T-helper 1 cell (primary cell): ENCODE results near the gene PDHX.
"Not testable (repeated sequence)": the region's sequence is repeated elsewhere in the genome, so short reads cannot be mapped to it uniquely, and the experiment has no call there.

Experiments
- DNase-seq, 5 donors: peaks; one replicate each; pipeline ENCODE4 v3.0.0-alpha.2; 2012 to 2020
- total RNA-seq, 4 donors: gene quantifications; one replicate each; lab custom pipeline; 2026; lab: John Stamatoyannopoulos, UW

The PDHX gene
- total RNA-seq, result 18.5 to 25.6 (median 23.9) reads per million in 4 donors

DNA sequence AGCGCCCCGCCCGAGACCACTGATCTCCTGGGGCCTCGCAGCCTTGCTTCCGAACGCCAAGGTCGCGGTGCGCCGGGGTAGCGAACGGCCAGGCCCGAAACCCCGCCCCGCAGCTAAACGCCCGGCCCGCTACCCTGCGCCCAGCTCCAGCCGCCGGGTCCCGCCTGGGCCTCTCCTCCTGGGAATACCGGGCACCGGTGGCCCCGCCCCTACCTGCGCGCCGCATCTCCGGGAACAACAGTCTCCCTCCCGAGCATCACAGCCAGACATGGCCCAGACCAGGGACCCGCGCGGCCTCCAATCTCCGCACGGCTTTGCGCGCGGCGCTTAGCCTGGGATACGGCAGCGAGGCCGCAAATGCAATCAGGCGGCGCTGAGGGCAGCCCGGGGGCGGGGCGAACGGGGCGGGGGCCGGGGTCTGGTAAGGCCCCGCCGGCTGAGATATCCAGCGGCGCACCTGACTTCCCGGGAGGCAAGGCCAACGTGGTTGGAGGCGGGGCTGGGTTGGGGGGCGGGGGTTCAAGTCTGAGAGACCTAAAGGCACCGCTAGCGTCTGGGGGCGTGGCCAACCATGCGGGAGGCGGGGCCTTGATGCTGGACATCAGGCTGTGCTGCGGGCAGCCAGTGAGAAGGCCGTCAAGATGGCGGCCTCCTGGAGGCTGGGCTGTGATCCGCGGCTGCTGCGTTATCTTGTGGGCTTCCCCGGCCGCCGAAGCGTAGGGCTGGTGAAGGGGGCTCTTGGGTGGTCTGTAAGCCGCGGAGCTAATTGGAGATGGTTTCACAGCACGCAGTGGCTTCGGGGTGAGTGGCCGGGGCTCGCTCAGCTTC, at the start of gene PDHX, which contains the start of gene APIP:
TSS of gene PDHX (plus strand) at position 604 of the 828 bp plus-strand sequence. CDS start at position 642, 38 bp downstream.
TSS of gene APIP (minus strand) at position 365 of the 828 bp plus-strand sequence. CDS start at position 270, 95 bp downstream.
- peak; percentile 87 to 98 (median 97) for DNase-seq

DNA sequence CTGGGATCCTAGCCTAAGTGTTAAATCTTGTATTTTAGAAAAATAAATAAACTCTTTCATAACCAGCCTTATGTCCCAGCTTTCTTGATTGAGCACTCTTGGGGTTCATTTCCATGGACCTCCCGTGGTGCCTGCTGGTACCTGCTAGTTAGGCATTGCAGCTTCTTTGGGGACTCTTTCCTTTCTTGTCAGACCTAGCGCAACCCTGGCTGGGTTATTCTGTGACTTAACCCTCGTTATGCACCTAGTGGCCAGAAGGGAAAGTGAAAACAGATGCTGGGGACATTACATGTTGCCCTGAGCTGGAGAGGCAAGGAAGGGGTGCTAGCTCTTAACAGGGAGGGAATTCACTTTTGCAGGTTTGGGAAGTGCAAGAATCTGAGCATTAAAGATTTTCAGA, 47.0 kb upstream of the PDHX start:
- DNase-seq, result no peak

DNA sequence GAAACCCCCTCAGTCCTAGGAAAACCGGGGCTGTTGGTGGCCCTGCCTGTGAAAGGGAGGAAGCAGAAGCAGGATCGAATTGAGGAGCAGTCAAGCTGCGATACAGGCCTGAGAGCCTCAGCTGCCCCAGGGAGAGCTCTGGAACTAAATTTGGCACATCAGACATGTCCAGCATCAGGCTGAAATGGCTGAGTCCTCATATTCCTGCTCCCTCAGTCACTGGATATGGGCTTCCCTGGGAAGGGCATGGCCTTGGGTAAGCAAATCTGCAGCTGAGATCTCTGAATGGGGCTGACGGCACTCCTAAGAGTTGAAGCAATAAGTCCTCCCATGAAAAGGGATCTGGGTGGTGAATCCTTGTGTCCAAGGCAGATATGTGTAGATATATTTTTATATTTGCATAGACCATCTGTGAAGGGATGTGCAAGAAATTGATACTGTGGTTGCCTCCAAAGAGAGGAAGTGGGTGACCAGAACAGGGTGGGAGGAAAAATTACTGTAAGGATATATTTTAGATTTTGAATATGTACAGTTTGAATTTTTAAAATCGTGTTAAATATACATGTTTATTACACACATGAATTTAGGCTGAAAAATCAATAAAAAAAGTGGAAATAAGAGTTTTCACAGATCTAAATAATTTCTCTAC, 45.7 kb upstream of the PDHX start:
- DNase-seq, result no peak

DNA sequence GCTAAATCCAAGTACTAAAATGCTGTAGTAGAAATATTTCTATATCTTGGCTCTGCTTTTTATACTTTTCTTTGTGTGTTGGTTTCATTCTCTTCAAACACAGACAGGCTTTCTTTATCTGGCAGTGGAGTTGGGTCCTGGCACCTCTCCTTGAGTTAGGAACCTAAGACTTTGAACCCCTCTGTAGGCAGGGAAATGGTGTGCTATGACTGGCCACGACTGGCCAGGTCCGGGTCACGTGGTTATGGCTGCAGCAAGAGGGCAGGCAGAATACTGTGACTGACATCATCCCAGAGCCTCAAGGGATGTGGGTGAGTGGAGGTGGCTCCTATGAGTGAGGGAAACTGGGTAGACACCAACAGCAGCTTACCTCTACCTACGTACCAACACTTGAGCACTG, 42.2 kb upstream of the PDHX start:
- DNase-seq, result no peak

DNA sequence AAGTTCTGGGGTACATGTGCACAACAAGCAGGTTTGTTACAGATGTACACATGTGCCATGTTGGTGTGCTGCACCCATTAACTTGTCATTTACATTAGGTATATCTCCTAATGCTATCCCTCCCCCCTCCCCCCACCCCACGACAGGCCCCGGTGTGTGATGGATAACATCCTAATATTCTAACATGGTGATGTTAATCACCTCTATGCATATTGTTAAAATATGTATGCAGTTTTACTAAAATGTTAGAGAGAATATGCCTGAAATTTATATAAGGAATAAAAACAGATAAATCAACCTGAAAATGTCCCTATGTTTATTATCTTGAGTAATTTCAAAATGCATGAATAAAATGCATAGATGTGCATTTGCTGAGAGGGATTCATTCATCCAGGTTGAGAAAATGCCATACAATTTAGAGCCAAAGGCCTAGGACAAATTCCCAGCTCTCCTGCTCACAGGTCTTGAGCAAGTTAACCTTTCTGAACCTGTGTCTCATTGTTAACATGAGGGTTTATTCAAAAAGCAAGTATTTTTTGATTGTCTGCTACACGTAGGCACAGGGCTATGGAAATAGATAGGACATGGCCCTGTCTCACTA, 38.9 kb upstream of the PDHX start:
- DNase-seq, result no peak

DNA sequence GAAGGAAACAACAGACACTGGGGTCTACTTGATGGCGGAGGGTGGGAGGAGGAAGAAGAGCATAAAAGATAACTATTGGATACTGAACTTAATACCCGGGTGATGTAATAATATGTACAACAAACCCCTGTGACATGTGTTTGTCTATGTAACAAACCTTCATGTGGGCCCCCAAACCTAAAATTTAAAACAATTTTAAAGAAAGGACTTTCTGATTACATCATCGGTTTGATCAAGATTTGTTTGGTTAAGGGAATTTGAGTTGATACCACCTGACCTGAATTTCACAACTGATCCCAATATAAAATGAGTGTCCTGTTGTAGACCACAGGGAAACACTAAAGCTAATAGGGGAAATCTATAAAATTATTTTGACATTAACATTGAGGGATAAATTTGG, 34.5 kb upstream of the PDHX start:
- DNase-seq, result no peak

DNA sequence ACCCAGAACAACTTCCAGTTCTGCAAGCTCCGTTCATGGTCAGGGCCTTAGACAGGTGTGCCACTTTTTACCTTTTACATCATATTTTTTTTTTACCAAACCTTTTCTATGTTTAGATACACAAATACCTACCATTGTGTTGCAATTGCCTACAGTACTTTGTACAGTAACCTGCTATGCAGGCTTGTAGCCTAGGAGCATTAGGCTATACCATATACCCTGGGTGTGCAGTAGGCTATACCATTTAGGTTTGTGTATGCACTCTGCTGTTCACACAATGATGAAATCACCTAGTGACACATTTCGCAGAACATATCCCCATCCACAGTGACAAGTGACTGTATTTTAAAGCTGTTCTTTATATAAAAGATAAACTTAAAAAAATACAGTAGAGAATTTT, 29.8 kb upstream of the PDHX start:
- DNase-seq, result no peak

DNA sequence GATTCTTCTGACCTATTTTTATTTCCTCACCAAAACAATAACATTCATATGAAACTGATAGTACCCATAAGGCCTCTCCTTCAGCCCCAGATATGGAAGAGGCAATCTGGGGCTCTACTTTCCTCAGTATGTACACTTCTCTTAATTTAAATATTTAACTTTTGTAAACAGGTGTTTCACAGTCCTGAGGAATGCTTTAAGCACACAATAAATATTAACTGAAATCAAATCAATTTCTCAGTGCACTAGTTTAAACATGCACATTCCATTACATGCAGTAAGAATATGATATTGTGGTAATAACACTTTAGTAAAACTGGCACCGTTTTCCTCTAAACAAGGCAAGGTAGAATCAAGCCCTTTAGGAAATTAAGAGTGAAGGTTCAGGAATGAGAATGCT, 29.2 kb upstream of the PDHX start:
- DNase-seq, result no peak

DNA sequence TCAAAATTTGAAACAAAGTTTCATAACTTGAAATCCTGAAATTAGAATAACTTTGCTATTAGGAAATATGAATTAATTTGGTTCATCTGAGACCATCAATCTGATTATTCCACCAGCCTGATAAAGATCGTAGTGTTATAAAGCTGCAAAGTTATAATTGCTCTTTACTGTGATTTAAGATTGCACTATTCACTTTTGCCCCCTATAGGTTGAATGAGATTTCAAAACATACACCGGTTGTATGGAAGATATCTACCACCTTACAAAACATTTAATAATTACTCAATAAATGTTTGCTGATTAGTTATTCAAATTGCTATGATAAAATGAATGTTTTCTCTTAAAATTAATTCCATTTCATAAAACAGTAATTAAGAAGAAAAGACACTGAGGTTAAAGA, 26.3 kb upstream of the PDHX start:
- DNase-seq, result no peak

DNA sequence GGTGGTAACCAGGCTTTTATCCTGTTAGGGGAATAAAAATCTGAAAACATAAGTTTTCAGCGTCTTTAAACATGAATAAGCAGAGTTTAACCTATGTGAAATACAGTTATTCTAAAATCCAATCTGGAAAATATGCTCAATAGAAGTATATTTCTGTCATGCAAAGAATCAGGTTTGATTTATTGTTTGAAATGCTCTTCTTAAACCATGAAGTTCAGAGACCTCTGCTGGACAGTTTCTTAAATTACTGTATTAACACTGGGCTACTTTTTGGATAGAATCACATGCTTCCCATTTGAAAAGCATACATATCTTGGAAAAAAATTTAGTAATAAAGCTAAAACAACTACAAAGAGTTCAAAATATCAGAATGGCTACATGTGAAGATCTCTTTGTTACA, 25.6 kb upstream of the PDHX start:
- DNase-seq, result peak in 1 of 5 donors; percentile 4

DNA sequence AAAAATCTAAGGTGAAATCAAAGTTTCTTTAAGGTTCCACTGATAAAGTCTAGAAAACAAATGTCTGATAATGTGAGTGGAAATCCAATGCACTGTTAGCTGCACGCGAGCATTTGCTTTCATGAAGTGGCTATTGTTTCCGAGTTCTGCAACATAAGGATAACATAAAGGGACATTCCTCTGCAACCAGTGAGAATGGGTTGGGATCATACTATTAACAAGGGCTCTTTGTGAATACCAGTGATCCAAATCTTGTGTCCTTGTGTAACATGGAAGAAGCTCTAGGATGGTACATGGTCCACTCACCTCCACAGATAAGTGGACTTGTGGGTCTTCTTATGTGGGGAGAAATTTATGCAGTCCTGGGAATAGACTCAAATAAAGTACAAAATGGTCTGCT, 24.8 kb upstream of the PDHX start:
- no peak for DNase-seq

DNA sequence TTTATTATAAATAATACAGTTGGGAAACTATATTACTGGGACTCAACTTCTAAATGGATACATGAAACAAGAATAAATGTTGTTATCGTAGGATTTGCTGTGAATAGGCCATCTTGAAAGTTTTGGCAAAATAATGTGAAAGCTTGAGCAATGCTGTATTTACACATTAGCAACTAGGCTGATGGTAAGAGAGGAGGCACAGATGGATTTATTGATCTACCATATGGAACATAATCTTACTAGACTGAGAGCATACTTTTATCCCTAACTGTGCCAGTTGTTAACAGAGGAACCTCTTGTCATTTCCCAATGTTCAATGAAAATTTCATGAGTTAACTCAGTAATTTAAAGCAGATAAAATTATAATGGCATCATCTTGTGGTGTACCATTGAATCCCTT, 23.0 kb upstream of the PDHX start:
- no peak for DNase-seq

DNA sequence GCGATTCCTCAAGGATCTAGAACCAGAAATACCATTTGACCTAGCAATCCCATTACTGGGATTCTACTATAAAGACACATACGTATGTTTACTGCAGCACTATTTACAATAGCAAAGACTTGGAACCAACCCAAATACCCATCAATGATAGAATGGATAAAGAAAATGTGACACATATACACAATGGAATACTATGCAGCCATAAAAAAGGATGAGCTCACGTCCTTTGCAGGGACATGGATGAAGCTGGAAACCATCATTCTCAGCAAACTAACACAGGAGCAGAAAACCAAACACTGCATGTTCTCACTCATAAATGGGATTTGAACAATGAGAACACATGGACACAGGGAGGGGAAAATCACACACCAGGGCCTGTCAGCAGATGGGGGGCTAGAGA, 20.2 kb upstream of the PDHX start:
- not testable (repeated sequence) for DNase-seq

DNA sequence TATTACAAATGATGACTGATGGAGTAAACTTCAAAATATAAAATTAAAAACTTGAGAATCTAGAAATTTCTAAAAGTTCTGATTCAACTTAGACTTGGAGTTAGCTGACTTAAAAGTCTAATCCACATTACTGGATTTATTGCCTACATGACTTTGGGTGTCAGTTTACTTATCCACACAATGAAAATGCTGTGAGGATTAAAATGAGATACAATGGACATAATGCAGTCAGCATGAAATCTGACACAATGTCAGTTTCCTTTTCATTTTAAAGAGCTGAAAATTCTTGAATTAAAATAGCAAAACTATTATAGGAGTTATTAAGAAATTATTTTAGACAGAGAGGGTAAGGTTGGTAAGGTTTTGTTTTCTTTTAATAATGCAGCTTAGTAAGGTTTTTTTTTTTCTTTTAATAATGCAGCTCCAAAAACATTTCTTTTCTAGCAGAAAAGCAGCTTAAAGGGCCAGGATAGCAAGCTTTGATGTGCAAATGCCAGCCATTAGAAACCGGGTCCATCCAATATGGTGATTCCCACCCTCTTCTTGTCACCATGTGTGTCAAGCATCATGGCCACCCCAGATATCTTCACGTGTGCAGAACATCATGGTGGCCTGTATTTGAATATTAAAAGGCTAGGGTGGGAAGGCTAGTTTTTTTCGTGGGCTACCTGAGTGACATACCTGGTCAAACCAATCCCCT, 19.1 kb upstream of the PDHX start:
- DNase-seq, result no peak

DNA sequence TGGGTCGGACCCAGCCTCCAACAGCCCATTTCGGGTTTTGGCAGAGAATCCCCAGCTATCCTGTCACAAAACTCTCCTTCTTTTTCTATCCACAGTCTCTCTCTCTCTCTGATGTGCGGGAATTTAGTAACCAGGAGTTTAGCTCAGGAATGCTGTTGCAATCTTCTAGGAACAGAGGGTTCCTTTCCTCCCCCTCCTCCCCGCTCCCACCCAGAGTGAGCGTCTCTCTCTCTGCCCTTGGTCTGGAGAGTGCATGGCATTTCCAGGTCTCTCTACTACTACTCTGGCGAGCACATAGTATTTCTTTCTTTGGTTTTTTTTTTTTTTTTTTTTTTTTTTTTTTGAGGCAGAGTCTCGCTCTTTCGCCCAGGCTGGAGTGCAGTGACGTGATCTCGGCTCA, 17.9 kb upstream of the PDHX start:
- no peak for DNase-seq

DNA sequence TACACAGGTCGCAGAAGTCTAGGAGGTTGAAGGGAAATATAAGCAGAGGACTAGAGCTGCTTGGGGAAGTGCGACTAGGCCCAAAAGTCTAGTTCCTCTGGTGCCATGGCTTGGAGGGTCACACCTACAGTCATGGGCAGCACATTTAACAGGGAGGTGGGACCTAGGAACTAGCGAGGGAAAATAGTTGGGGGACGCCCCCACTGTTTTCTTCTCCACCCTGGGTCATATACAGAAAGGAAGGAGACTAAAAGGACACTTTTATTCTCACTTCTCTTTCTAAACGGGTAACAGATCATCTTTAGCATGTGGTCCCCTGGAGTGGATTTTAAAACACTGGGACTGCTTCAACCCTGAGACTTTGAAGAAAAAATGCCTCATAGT, 16.8 kb upstream of the PDHX start:
- DNase-seq, result no peak

DNA sequence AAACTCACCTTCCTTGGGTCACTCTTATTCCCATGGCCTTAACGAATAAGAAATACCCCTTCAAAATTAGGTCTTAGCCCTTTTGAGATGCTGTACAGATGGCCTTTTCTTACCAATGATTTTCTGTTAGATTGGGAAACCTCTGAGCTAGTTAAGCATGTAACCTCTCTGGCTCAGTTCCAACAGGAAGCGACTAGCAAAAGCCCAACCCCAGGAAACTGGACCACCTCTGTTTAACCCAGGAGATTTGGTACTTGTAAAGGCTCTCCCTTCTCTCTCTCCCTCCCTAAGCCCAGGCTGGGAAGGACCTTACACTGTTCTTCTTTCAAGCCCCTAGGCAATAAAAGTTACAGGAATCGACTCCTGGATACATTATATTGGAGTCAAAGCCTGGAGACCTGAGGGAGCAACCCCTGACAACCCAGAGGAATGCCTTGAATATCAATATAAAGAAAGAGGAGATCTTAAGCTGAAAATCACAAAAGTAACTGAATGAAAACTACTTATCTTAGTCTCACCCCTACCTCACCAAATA, 11.9 kb upstream of the PDHX start:
- no peak for DNase-seq

DNA sequence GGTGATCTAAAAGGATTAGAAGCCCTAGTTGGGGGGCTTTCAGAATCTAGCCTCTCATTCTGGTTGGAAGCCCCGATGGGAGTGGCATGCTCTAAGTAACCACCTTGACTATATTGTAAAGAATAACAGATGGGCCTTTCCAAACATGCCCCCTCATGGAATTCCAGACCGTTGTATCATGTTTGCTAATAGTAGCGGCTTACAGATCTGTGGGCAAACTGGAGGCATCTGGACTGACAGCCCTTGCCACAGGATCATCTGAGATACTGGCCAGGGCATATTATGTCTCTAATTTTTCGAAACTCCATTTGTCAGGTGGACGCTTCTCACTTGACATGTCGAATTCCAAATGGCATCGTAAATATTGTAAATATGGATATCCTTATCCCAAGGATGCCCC, 10.8 kb upstream of the PDHX start:
- no peak for DNase-seq

DNA sequence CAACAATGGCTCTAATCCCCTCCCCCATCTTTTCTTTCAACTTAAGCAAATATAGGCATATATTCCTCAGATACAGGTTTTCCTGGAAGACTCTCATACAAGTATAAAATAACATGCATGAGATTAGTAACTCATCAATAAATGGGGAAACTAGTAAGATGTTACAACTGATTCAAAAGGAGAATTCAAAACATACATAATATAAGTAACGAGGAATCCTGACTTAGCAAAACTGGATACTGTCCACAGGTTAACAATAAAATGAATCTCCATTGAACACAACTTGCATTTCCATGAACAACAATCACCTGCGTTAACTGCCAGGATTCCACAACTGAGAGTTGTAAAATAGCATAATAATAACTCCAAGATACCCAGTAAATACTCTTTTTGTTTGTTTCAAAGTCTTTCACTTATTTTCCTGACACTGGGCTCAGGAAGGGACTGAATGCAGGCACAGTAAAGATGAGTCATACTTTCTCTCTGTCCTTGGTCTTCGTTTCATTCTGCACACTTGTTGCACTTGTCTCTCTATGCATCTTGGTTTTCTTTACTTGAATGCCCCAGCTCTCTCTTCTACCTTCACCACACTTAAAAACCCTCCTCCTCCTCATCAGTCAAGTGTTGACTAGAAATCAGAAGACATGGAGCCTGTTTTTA, 8.4 kb upstream of the PDHX start:
- DNase-seq, result no peak

DNA sequence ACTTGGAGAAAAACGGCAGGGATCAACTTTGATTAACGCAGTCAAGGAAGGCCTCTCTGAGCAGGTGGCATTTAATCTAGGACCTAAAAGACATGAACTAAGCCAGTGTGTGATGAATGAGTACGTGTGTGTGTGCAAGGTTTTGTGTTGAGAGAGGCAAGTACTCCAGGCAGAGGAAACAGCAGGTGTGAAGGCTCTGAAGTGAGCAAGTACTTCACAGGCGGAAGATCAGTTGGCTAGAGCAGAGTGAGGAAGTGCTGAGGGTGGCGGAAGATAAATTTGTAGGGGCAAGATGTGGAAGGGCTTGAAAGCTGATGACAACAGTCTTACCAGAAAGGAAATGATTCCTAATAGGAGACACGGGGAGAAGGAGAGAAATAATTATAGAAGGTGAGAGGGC, 7.0 kb upstream of the PDHX start:
- DNase-seq, result no peak

DNA sequence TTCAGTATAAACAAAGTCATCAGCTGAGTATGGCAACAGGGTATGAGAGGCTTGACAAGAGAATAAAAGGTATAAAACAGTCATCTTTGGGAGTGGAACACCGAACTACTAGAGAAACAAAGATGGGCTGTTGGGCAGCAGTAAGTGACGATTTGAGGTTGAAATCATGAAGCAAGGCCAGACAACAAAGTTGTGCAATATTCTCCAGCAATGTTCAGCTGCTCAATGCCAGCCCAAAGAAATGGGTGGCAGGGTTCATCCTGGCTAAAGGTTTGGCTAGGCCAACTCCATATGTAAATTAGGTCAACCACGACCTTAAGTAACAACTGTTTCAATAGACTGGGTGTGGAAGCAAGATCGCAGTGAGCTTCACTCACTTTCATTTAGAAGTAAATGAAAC, 6.5 kb upstream of the PDHX start:
- no peak for DNase-seq

DNA sequence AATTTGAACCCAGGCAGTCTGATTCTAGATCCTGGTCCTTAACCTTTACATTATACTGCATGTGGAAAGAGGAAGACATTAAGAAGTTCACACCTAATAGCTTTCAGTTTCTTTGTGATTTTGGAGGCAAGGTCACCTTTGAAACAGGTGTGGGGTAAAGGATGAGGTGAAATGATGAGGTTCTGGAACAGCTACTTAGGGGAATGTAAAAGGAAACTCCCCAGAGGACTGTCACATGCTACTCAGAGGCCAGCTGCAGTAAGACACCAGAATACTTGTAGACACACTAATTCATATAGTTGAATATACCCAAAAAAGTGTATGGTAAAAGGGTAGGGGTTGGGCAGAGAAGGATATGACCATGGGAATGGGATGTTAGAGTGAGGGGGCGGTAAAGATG, 5.6 kb upstream of the PDHX start:
- no peak for DNase-seq
